Measurements from ENCODE around the gene TBX6.
A peak's percentile ranks its signal among the peaks of the same experiment; 100 is the strongest.

The TBX6 gene

GRCh38 chr16:30113711-30114333 is 22.1 kb upstream of the TBX6 start:
- DNase-seq: no peak

GRCh38 chr16:30113031-30113710 is 21.4 kb upstream of the TBX6 start, which contains the start of gene GDPD3:
Gene GDPD3, minus strand, starts transcription at chr16:30113537. Its CDS starts 59 bp downstream, at chr16:30113478.
- no peak for DNase-seq

- peak in 1 of 3 experiments; percentile 19 for DNase-seq
These were observed 20.7 kb upstream of the TBX6 start for GRCh38 chr16:30112197-30113030.

GRCh38 chr16:30110661-30111060 is 18.9 kb upstream of the TBX6 start:
- DNase-seq: no peak

- no peak for DNase-seq
These were observed 16.5 kb upstream of the TBX6 start for GRCh38 chr16:30108059-30108850.

- no peak for DNase-seq
These were observed 12.8 kb upstream of the TBX6 start for GRCh38 chr16:30104492-30104891.

GRCh38 chr16:30104090-30104489 is 12.4 kb upstream of the TBX6 start:
- no peak for DNase-seq

GRCh38 chr16:30096862-30097563 is 5.3 kb upstream of the TBX6 start:
- no peak for DNase-seq

GRCh38 chr16:30096105-30096861 is 4.6 kb upstream of the TBX6 start, which contains the start of gene YPEL3:
Gene YPEL3, minus strand, starts transcription at chr16:30096213. Its CDS starts 731 bp downstream, at chr16:30095482.
- peak; percentile 83 to 90 (median 89) for DNase-seq

- DNase-seq: peak in 1 of 3 experiments; percentile 29
These were observed 3.7 kb upstream of the TBX6 start for GRCh38 chr16:30095166-30096078.

- DNase-seq: no peak
These were observed 2.9 kb upstream of the TBX6 start for GRCh38 chr16:30094541-30095165.

GRCh38 chr16:30092373-30093010 is 768 bp upstream of the TBX6 start:
- DNase-seq: peak in 1 of 3 experiments; percentile 27

GRCh38 chr16:30090610-30091331 is 953 bp downstream of the TBX6 start:
- DNase-seq: no peak

- DNase-seq: no peak
These were observed 2.7 kb downstream of the TBX6 start for GRCh38 chr16:30088832-30089624.

GRCh38 chr16:30088237-30088831 is 3.4 kb downstream of the TBX6 start:
- no peak for DNase-seq

- no peak for DNase-seq
These were observed 4.4 kb downstream of the TBX6 start for GRCh38 chr16:30087181-30087898.
